GM12892 (cell line): ENCODE measurements around the gene ANKRD63.

Source experiments
- POLR2A ChIP-seq: IDR thresholded peaks from 2 replicates; pipeline ENCODE4 v1.6.1; 2011; ENCODE audit warnings: low read depth, low read length, control low read depth
- TAF1 ChIP-seq: IDR thresholded peaks from 2 replicates; pipeline ENCODE4 v1.6.1; 2011; ENCODE audit warnings: low read depth, mild to moderate bottlenecking, control low read depth, low read length, borderline replicate concordance

- TF ChIP-seq POLR2A (no peak), TAF1 (no peak)
Measured at GRCh38 chr15:40252141-40252437, 30.8 kb downstream of the ANKRD63 start.
